Glutamatergic neuron (in vitro differentiated cells): ENCODE results near the gene CERS1. TPM values are rescaled to one million over a fixed set of nuclear protein-coding genes. Genes with fewer than 3 reads are reported as not detected.

Experiments
- DNase-seq: peaks from one replicate; pipeline ENCODE4 v3.0.0; 2022
- H3K27ac Mint-ChIP-seq: one replicate; pipeline ENCODE4 v1.8.0; 2020; ENCODE audit warnings: mild to moderate bottlenecking, mixed read lengths, inconsistent platforms; ENCODE audit not compliant: unreplicated experiment
- H3K27me3 Mint-ChIP-seq: one replicate; pipeline ENCODE4 v1.8.0; 2020; ENCODE audit warnings: mild to moderate bottlenecking, moderate library complexity, mixed read lengths, inconsistent platforms; ENCODE audit not compliant: unreplicated experiment
- H3K36me3 Mint-ChIP-seq: one replicate; pipeline ENCODE4 v1.8.0; 2020; ENCODE audit warnings: mild to moderate bottlenecking, mixed read lengths, inconsistent platforms; ENCODE audit not compliant: unreplicated experiment
- H3K4me1 Mint-ChIP-seq: one replicate; pipeline ENCODE4 v1.8.0; 2020; ENCODE audit warnings: mild to moderate bottlenecking, low read depth, mixed read lengths, inconsistent platforms; ENCODE audit not compliant: unreplicated experiment
- H3K4me3 Mint-ChIP-seq: one replicate; pipeline ENCODE4 v1.8.0; 2020; ENCODE audit warnings: mild to moderate bottlenecking, mixed read lengths, inconsistent platforms; ENCODE audit not compliant: unreplicated experiment
- H3K9me3 Mint-ChIP-seq: one replicate; pipeline ENCODE4 v1.8.0; 2020; ENCODE audit warnings: mild to moderate bottlenecking, moderate library complexity, mixed read lengths, inconsistent platforms; ENCODE audit not compliant: unreplicated experiment
- CTCF ChIP-seq: fragments of 200-600 bp; sonication (generic); IDR thresholded peaks from one replicate; pipeline ENCODE4 v1.5.0; 2021; ENCODE audit not compliant: partially characterized antibody, unreplicated experiment
- total RNA-seq: library from RNA; stranded (reverse); fragmentation: NEBNext Ultra II Directional; extraction: Animal tissue kit (Norgen Biotek cat#: 25700); gene quantifications from one replicate; pipeline ENCODE4 v1.2.1, GENCODE V29; 2021; ENCODE audit not compliant: unreplicated experiment

Gene CERS1
- total RNA-seq, 1 donor from 2014 or later: 15.3 TPM

GRCh38 chr19:18941628-18942354, 45.8 kb upstream of the CERS1 start:
- Mint-ChIP-seq H3K4me1 (peaks cover 12% of the 10 kb centered on the region), H3K27me3 (peaks cover 19% of the 10 kb centered on the region), H3K36me3 (peaks cover 4% of the 10 kb centered on the region), H3K4me3 (peak overlapping the region; percentile 85), H3K27ac (peak overlapping the region; percentile 99), H3K9me3 (peaks cover 12% of the 10 kb centered on the region)
- no peak for DNase-seq
- no peak for TF ChIP-seq CTCF

GRCh38 chr19:18940769-18941627, 45.0 kb upstream of the CERS1 start, which contains the start of gene HOMER3:
Gene HOMER3, minus strand, starts transcription at chr19:18941217. Its CDS starts 2,235 bp downstream, at chr19:18938982.
- Mint-ChIP-seq H3K27me3 (peaks cover 14% of the 10 kb centered on the region), H3K9me3 (peaks cover 12% of the 10 kb centered on the region), H3K4me1 (peaks cover 12% of the 10 kb centered on the region), H3K4me3 (peak within 1 kb of the TSS; percentile 95), H3K27ac (peak within 1 kb of the TSS; percentile 99), H3K36me3 (no peaks in the 10 kb centered on the region)
- DNase-seq: peak; percentile 93
- no peak for TF ChIP-seq CTCF

GRCh38 chr19:18939922-18940768, 44.2 kb upstream of the CERS1 start:
- peak; percentile 74 for DNase-seq
- Mint-ChIP-seq H3K4me3 (peak overlapping the region; percentile 95), H3K9me3 (peaks cover 11% of the 10 kb centered on the region), H3K27me3 (peaks cover 14% of the 10 kb centered on the region), H3K4me1 (peaks cover 12% of the 10 kb centered on the region), H3K36me3 (no peaks in the 10 kb centered on the region), H3K27ac (peak overlapping the region; percentile 95)
- no peak for TF ChIP-seq CTCF

GRCh38 chr19:18939163-18939562, 43.2 kb upstream of the CERS1 start:
- no peak for DNase-seq
- no peak for TF ChIP-seq CTCF
- H3K9me3 Mint-ChIP-seq: peaks cover 11% of the 10 kb centered on the region
- peak overlapping the region; percentile 95 for H3K4me3 Mint-ChIP-seq
- H3K36me3 Mint-ChIP-seq: no peaks in the 10 kb centered on the region
- no peak overlapping the region for H3K27ac Mint-ChIP-seq
- H3K27me3 Mint-ChIP-seq: peaks cover 16% of the 10 kb centered on the region
- peaks cover 12% of the 10 kb centered on the region for H3K4me1 Mint-ChIP-seq
